Measurements from ENCODE around the gene FN3K. TPM values are rescaled to one million over a fixed set of nuclear protein-coding genes. Genes with fewer than 3 reads are reported as not detected.

Gene FN3K
- total RNA-seq, 2 experiments from 2014 or later = 1.0 to 1.8 TPM

GRCh38 chr17:82703036-82703745 lies 32.2 kb upstream of the FN3K start:
- POLR2A ChIA-PET = no interaction called here

DNA sequence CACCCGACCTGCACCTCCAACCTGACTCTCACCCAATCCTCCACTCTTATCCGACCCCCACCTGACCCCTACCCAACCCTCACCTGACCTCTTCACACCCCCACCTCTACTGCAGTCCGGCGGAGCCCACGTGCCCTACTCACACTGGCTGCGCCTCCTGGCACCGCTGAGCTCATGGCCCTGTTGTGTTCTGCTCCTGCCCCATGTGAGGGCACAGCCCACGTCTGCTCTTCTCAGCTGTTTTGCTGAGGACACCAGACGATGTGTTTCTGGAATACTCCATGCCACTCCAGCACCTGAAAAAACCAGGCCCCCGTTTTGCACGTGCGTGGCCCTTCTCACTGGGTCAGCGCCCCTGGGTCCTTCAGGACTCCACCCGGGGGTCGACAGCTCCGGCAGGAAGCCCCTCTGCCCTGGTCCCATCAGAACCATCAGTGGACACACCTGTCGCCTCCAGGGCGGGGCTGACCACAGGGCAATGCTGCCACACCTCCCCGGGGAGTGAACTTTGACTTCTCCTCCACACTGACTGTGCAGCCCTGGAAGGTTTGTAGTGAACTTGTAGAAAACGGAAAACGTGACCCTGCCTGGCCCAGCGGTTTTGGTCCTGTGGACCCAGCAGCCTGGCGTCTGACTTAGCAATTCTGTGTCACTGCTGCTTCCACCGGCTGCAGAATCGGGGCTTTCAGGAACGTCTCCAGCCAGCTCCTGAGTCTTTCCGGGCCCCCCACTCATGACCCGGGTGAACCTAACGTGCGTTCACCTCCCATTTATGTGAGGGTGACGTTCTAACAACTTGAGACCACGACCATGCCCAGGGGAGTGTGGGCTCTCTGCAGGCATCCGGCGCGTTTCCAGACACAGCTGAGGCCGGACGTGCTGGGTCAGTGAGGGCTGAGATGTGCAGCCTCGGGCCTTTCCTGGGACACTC lies 31.2 kb upstream of the FN3K start:
- POLR2A ChIA-PET = no interaction called here
- CTCF ChIA-PET = no interaction called here

More at GRCh38 chr17:82703036-82703745, 32.2 kb upstream of the FN3K start:
- CTCF ChIA-PET = no interaction called here

DNA sequence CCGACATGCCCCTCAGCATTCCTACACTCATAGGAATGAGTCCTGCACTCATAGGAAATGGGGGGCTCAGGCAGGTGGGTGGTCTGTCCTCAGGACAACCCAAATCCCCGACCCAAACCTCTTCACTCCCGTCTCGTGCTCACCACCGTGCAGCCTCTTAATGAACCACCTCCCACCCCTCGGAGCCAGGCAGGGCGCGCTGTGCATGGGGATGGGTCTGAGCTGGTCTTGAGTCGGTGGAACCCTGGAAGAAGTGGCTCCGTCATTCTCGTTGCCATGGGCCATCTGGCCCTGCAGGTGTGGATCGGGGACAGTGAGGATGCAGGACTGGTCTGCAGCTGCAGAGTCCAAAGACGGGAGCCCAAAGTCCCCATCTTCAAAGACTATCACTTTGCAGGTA lies 30.5 kb upstream of the FN3K start:
- ChIA-PET POLR2A (no interaction called here), CTCF (no interaction called here)

DNA sequence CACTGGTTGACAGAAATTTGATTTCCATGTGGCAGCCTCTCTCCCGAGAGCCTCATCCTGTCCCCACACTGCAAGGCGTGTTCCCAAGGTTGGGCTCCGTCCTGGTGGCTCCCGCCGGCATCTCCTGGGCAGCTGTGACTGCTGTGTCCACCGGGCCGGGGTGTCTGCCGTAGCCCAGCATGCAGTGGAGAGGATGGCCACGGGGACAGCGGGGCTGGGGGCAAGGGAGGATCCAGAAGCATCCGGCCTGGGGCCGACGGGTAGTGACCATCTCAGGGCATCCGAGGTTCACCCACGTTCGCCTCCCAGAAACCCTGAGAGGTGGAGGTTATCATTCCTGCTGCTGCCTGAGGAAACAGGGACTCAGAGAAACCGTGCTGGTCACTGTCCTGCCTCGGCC lies 29.7 kb upstream of the FN3K start:
- POLR2A ChIA-PET = no interaction called here
- CTCF ChIA-PET = no interaction called here

GRCh38 chr17:82709024-82709675 lies 26.3 kb upstream of the FN3K start:
- POLR2A ChIA-PET = no interaction called here
- CTCF ChIA-PET = no interaction called here

DNA sequence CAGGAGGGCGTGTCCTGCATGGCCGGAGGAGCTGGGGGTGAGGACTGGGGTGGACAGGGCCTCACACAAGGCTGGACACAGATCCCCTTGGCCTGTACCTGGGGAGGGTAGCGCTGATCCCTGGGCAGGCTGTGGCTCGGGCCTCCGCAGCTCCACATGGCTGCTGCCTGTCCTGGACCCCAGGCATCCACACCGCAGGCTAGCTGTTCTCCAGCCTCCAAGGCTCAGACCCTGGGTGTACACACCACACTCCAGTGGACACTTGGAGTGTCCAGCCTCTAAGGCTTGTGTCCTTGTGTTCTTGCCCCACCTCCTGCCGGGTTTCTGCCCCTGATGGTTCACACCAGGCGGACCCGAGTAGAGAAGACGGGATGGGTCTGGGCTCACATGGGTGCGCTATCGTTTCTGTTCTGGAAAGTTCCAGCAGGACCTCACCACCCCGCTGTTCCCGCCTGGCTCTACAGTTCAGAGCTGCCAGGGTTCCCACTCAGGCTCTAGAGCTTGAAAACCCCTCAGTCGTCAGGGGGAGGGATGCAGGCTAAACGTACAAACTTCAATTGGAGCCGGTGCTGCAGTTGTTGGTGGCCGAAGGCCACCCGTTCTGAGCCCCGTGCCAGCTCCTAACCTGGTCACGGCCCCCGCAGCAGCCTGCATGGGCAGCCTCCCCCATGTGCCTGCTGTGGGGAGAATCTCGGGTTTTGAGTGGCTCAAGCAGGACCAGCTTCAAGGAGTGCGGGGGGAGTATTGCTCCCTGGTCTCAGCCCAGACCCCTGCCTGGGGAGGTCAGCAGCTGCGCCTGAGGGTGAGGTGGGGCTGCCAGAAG lies 25.5 kb upstream of the FN3K start:
- ChIA-PET POLR2A (no interaction called here), CTCF (no interaction called here)

DNA sequence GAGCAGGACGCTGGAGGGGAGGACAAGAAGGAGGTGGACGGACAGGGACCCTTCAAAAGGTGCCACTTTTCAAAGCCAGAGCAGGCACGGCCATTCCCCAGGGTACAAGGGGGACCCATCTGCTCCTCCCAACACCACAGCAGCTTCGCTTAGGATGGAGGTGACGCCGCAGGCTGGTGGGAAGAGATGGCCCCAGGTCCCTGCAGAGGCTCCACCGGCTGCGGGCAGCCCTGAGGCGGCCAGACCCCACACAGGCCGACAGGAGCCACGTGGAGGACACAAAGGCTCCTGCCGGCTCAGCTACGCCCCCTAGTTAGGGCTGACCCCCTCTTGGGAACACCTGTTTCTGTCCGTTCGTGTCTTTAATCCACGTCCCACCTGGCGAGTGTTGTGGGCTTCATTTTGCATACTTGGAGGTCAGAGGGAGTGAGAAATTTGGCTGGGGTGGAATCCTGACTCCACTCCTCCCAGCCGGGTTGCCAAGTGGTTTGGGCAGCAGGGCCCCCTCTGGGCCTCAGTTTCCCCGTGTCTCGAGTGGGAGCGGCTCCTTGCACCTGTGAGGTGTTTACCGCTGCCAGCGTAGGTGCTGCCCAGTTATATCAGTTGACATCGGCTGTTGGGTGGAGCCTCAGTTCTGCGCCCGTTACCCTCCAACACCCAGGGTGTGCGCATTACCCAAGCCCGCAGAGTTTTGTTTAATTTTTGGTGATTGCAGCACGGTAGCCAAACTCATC lies 24.7 kb upstream of the FN3K start:
- POLR2A ChIA-PET = no interaction called here
- CTCF ChIA-PET = no interaction called here

DNA sequence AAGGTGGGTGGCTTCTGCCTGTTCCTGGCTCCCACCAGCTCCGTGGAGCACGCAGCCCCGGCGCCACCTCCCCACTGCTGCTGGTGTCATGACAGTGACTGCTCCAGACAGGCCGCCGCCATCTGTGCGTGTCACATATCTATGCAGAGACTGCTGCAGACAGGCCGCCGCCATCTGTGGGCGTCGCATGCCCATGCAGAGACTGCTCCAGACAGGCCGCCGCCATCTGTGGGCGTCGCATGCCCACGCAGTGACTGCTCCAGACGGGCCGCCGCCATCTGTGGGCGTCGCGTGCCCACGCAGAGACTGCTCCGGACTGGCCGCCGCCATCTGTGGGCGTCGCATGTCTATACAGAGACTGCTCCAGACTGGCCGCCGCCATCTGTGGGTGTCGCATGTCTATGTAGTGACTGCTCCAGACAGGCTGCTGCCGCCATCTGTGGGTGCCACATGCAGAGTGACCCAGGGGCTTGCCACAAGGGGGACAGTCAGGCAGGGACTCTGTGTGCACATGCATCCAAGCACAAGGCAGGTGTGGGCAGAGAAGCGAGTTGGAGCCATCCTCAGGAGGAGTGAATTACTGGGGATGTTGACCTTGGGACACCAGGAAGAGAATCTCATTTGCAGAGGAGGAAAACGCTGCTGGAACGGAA lies 22.2 kb upstream of the FN3K start:
- POLR2A ChIA-PET = no interaction called here
- CTCF ChIA-PET = interaction anchor here (0.9 to 1.4 kb wide), 2 partner anchors 26 to 63 kb away, joined by 3 read pairs; no protein-coding TSS in a partner anchor

- ChIA-PET CTCF (interaction anchor here (1.0 to 1.6 kb wide), 3 partner anchors 48 to 65 kb away, joined by 3 to 5 read pairs (median 3); no protein-coding TSS in a partner anchor), POLR2A (interaction anchor here (0.6 to 1.0 kb wide), 2 partner anchors 346 to 424 kb away, joined by 3 read pairs; no protein-coding TSS in a partner anchor)
These were observed 19.0 kb upstream of the FN3K start, which contains the start of gene FN3KRP for GRCh38 chr17:82716203-82717010. Gene FN3KRP (plus strand): TSS chr17:82716706. CDS start chr17:82716756, 50 bp downstream.

- ChIA-PET POLR2A (no interaction called here), CTCF (no interaction called here)
These were observed 16.3 kb upstream of the FN3K start for GRCh38 chr17:82718986-82719685.

- ChIA-PET CTCF (no interaction called here), POLR2A (no interaction called here)
These were observed 15.2 kb upstream of the FN3K start for GRCh38 chr17:82720204-82720603.

DNA sequence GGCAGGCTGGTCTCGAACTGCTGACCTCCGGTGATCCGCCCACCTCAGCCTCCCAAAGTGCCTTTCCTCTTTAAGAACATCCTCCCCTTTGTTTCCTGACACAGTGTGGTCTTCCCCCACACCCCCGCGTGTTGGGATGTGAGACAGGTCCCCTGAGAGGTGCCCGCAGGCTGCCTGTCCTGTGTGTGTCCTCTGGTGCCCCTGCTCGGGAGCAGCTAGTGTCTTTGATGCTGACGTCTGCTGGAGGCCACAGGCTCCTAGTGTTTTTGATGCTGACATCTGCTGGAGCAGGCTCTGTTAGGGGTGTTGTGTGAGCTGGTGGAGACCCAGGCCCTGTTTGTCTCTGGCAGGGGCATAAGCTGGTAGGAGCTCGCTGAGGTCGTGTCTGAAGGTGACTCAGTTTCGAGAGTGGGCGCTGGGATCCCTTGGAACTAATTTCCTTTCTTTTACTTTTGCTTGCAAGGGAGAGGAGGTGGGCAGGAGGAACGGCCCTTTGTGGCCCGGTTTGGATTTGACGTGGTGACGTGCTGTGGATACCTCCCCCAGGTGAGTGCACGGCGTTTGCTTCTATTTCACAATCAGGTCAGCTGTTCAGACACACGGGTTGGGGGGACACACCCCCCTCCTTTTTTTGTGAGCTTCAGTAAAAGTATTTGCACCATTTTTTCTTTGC lies 12.9 kb upstream of the FN3K start:
- CTCF ChIA-PET = no interaction called here

DNA sequence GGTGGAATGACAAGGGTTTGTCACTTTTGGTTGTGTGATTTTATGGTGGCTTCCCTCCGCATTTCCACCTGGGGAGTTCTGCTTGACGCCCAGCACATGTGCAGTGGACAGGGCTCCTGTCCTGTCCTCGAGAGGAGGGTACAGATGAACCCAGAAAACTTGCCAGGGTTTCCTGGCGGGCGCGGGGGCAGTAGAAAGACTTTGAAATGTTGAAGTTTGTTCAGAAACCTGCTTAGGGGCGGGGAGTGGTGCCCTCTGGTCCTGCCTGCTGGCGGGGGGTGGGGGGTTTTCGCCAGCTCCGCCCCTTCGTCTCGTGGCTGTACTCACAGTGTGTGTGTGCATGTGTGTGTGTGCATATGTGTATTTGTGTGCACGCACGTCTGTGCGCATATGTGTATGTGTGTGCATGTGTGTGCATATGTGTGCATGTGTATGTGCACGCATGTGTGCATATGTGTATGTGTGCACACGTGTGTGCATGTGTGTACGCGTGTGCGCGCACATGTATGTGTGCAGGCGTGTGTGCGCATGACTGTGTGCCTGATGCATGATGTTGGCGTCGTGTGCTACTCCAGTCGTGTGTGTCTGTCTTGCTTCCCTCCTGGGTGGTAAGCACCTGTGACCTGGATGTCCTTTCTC lies 12.1 kb upstream of the FN3K start:
- CTCF ChIA-PET = no interaction called here
- POLR2A ChIA-PET = no interaction called here

More for the DNA sequence above, 12.9 kb upstream of the FN3K start:
- POLR2A ChIA-PET = no interaction called here

DNA sequence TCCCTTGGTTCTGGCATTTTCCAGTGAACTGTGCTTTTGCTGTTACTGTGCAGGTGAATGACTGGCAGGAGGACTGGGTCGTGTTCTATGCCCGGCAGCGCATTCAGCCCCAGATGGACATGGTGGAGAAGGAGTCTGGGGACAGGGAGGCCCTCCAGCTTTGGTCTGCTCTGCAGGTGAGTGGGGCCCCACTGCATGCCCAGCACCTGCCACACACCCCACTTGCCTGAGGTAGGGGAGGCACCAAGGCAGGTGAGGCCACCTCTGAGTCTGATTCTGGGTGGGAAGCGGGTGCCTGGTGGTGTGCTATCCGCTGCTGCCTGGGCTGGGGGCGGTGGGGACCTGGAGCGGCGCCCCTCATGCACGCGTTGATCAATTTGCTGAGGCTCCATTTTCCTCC lies 9.0 kb upstream of the FN3K start:
- CTCF ChIA-PET = no interaction called here

GRCh38 chr17:82729479-82730260 lies 5.7 kb upstream of the FN3K start:
- POLR2A ChIA-PET = no interaction called here
- CTCF ChIA-PET = no interaction called here

More for the DNA sequence above, 9.0 kb upstream of the FN3K start:
- POLR2A ChIA-PET = no interaction called here
